ENCODE measurements around the gene ATL1. TPM values are rescaled to one million over a fixed set of nuclear protein-coding genes. Genes with fewer than 3 reads are reported as not detected.
A peak's percentile ranks its signal among the peaks of the same experiment; 100 is the strongest.

ATL1 gene
- total and polyA plus RNA-seq, 2 experiments from 2014 or later = 4.3 to 6.0 TPM

- H3K4me1 ChIP-seq (ENCODE audit: insufficient read depth) = peaks cover 11% of the 10 kb centered on the region
- H4K20me1 ChIP-seq (ENCODE audit: insufficient read depth, poor library complexity, severe bottlenecking) = peaks cover 80% of the 10 kb centered on the region
- no peak overlapping the region for H3K4me3 ChIP-seq
- H3K4me2 ChIP-seq = no peak overlapping the region
- no peaks in the 10 kb centered on the region for H3K9me2 ChIP-seq (replicated peaks; ENCODE audit: insufficient read depth)
- H3K27ac ChIP-seq = peak overlapping the region; percentile 61
- H3K27me3 ChIP-seq = no peaks in the 10 kb centered on the region
- no peaks in the 10 kb centered on the region for H3K9me3 ChIP-seq (ENCODE audit: low read depth)
- peaks cover 100% of the 10 kb centered on the region for H3K79me2 ChIP-seq
- H3K36me3 ChIP-seq (replicated peaks; ENCODE audit: insufficient read depth, low read depth) = no peaks in the 10 kb centered on the region
- 67% methylated on average over 5 of the region's 5 CpGs for WGBS (ENCODE audit: low lambda C conversion rate, missing lambda C conversion rate)
- H2AFZ ChIP-seq = no peak overlapping the region
- TF ChIP-seq EZH2 (IDR thresholded peaks at IDR 0.05; ENCODE audit: borderline replicate concordance) = no peak
- TF ChIP-seq EZH2phosphoT487 (IDR thresholded peaks at IDR 0.05; ENCODE audit: low read depth, severe bottlenecking, unreplicated experiment) = no peak
- TF ChIP-seq CTCF (IDR thresholded peaks at IDR 0.05; ENCODE audit: poor library complexity) = no peak
- DNase-seq (ENCODE audit: low spot score) = no peak
These were observed 38.8 kb upstream of the ATL1 start for GRCh38 chr14:50520947-50521815.

GRCh38 chr14:50521912-50522341 is 38.0 kb upstream of the ATL1 start:
- Histone ChIP-seq H4K20me1 (ENCODE audit: insufficient read depth, poor library complexity, severe bottlenecking) (peaks cover 81% of the 10 kb centered on the region), H3K27me3 (no peaks in the 10 kb centered on the region), H3K4me3 (no peak overlapping the region), H3K79me2 (peaks cover 100% of the 10 kb centered on the region), H3K9me2 (replicated peaks; ENCODE audit: insufficient read depth) (no peaks in the 10 kb centered on the region), H2AFZ (no peak overlapping the region), H3K27ac (peak overlapping the region; percentile 11), H3K9me3 (ENCODE audit: low read depth) (no peaks in the 10 kb centered on the region), H3K4me2 (no peak overlapping the region), H3K36me3 (replicated peaks; ENCODE audit: insufficient read depth, low read depth) (no peaks in the 10 kb centered on the region), H3K4me1 (ENCODE audit: insufficient read depth) (peaks cover 11% of the 10 kb centered on the region)
- no peak for TF ChIP-seq EZH2 (IDR thresholded peaks at IDR 0.05; ENCODE audit: borderline replicate concordance)
- TF ChIP-seq CTCF (IDR thresholded peaks at IDR 0.05; ENCODE audit: poor library complexity) = no peak
- TF ChIP-seq EZH2phosphoT487 (IDR thresholded peaks at IDR 0.05; ENCODE audit: low read depth, severe bottlenecking, unreplicated experiment) = no peak
- no peak for DNase-seq (ENCODE audit: low spot score)
- 61% methylated on average over 1 of the region's 1 CpG for WGBS (ENCODE audit: low lambda C conversion rate, missing lambda C conversion rate)

GRCh38 chr14:50523271-50524041 is 36.5 kb upstream of the ATL1 start:
- WGBS (ENCODE audit: low lambda C conversion rate, missing lambda C conversion rate) = 95% methylated on average over 5 of the region's 5 CpGs
- H3K79me2 ChIP-seq = peaks cover 100% of the 10 kb centered on the region
- DNase-seq (ENCODE audit: low spot score) = no peak
- no peaks in the 10 kb centered on the region for H3K36me3 ChIP-seq (replicated peaks; ENCODE audit: insufficient read depth, low read depth)
- H3K27ac ChIP-seq = no peak overlapping the region
- H3K9me2 ChIP-seq (replicated peaks; ENCODE audit: insufficient read depth) = no peaks in the 10 kb centered on the region
- TF ChIP-seq EZH2phosphoT487 (IDR thresholded peaks at IDR 0.05; ENCODE audit: low read depth, severe bottlenecking, unreplicated experiment) = no peak
- TF ChIP-seq EZH2 (IDR thresholded peaks at IDR 0.05; ENCODE audit: borderline replicate concordance) = no peak
- TF ChIP-seq CTCF (IDR thresholded peaks at IDR 0.05; ENCODE audit: poor library complexity) = no peak
- no peaks in the 10 kb centered on the region for H3K9me3 ChIP-seq (ENCODE audit: low read depth)
- H2AFZ ChIP-seq = no peak overlapping the region
- H3K27me3 ChIP-seq = no peaks in the 10 kb centered on the region
- H3K4me2 ChIP-seq = no peak overlapping the region
- peaks cover 88% of the 10 kb centered on the region for H4K20me1 ChIP-seq (ENCODE audit: insufficient read depth, poor library complexity, severe bottlenecking)
- peaks cover 19% of the 10 kb centered on the region for H3K4me1 ChIP-seq (ENCODE audit: insufficient read depth)
- H3K4me3 ChIP-seq = no peak overlapping the region
